Measurements from ENCODE around the gene MUC20.
"Not testable (repeated sequence)": the region's sequence is repeated elsewhere in the genome, so short reads cannot be mapped to it uniquely, and the experiment has no call there.

The MUC20 gene

DNA sequence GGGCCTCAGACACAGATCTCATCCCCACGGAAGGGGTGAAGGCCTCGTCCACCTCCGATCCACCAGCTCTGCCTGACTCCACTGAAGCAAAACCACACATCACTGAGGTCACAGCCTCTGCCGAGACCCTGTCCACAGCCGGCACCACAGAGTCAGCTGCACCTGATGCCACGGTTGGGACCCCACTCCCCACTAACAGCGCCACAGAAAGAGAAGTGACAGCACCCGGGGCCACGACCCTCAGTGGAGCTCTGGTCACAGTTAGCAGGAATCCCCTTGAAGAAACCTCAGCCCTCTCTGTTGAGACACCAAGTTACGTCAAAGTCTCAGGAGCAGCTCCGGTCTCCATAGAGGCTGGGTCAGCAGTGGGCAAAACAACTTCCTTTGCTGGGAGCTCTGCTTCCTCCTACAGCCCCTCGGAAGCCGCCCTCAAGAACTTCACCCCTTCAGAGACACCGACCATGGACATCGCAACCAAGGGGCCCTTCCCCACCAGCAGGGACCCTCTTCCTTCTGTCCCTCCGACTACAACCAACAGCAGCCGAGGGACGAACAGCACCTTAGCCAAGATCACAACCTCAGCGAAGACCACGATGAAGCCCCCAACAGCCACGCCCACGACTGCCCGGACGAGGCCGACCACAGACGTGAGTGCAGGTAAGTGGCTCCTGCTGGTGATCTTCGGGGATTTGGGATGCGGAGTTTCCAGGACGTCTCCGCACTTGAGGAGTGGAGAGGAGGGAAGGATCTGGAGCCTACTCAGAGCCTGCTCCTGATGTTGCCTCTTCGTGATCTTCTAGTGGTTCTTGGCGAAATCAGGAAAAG is 5.3 kb downstream of the MUC20 start:
- not testable (repeated sequence) for H3K4me3 ChIP-seq (ENCODE audit: low read depth, low read length); H3K27me3 ChIP-seq (ENCODE audit: insufficient read depth, low read length); H4K12ac ChIP-seq (ENCODE audit: low read depth, low read length); H2AFZ ChIP-seq (ENCODE audit: insufficient read depth, low read length, poor library complexity); H3K4ac ChIP-seq (ENCODE audit: low read depth, low read length); H4K8ac ChIP-seq (ENCODE audit: low read depth, low read length); H3K36me3 ChIP-seq (ENCODE audit: control insufficient read depth in 1 of 2, insufficient read depth in 2 of 2, low read length in 2 of 2); H2BK5ac ChIP-seq (ENCODE audit: low read depth, low read length, poor library complexity); DNase-seq; H3K18ac ChIP-seq (ENCODE audit: low read length); H2BK120ac ChIP-seq (ENCODE audit: insufficient read depth, low read length, poor library complexity); H4K91ac ChIP-seq (ENCODE audit: low read depth, low read length); H3K9ac ChIP-seq (ENCODE audit: low read length); H2BK12ac ChIP-seq (ENCODE audit: low read length); H3K4me2 ChIP-seq (ENCODE audit: low read length); H3K27ac ChIP-seq (ENCODE audit: low read depth, low read length); H3K79me2 ChIP-seq (ENCODE audit: control insufficient read depth, insufficient read depth, low read length, poor library complexity); H3K23ac ChIP-seq (ENCODE audit: low read length); H3K9me3 ChIP-seq (ENCODE audit: insufficient read depth, low read depth, low read length); H3K4me1 ChIP-seq (ENCODE audit: control insufficient read depth in 1 of 2, insufficient read depth in 2 of 2, low read length in 2 of 2); H2AK5ac ChIP-seq (ENCODE audit: low read length); H3K14ac ChIP-seq (ENCODE audit: low read length); H3K79me1 ChIP-seq (ENCODE audit: low read length)
- WGBS (ENCODE audit: extremely low coverage, insufficient coverage, insufficient read length): no CpG with 5 or more reads among the region's 32 CpGs

DNA sequence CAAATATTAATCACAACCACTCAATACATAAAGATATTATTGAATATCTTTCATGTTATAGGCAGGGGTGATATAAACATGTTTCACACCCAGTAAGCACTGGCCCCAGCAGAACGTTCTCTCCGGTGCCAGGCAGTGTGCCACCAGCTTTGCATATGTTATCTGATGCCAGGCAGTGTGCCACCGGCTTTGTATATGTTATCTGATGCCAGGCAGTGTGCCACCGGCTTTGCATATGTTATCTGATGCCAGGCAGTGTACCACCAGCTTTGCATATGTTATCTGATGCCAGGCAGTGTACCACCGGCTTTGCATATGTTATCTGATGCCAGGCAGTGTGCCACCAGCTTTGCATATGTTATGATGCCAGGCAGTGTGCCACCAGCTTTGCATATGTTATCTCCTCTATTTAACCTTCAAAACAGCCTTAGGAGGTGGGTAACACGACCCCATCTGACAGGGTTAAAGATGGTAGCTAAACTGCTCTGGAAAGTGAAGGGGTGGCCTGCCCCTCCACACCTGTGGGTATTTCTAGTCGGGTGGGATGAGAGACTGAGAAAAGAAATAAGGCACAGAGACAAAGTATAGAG is 6.9 kb downstream of the MUC20 start:
- Histone ChIP-seq H3K4ac (ENCODE audit: low read depth, low read length) (no peak overlapping the region), H4K8ac (ENCODE audit: low read depth, low read length) (no peak overlapping the region), H2AFZ (ENCODE audit: insufficient read depth, low read length, poor library complexity) (no peak overlapping the region), H2BK120ac (ENCODE audit: insufficient read depth, low read length, poor library complexity) (no peak overlapping the region), H3K79me1 (ENCODE audit: low read length) (no peaks in the 10 kb centered on the region), H3K27me3 (ENCODE audit: insufficient read depth, low read length) (no peaks in the 10 kb centered on the region), H3K4me1 (ENCODE audit: control insufficient read depth in 1 of 2, insufficient read depth in 2 of 2, low read length in 2 of 2) (no peaks in the 10 kb centered on the region), H3K36me3 (ENCODE audit: control insufficient read depth in 1 of 2, insufficient read depth in 2 of 2, low read length in 2 of 2) (no peaks in the 10 kb centered on the region), H3K4me3 (ENCODE audit: low read depth, low read length) (no peak overlapping the region), H2BK5ac (ENCODE audit: low read depth, low read length, poor library complexity) (no peak overlapping the region), H3K79me2 (ENCODE audit: control insufficient read depth, insufficient read depth, low read length, poor library complexity) (no peaks in the 10 kb centered on the region), H2AK5ac (ENCODE audit: low read length) (no peak overlapping the region), H3K18ac (ENCODE audit: low read length) (no peak overlapping the region), H3K23ac (ENCODE audit: low read length) (no peak overlapping the region), H4K91ac (ENCODE audit: low read depth, low read length) (no peak overlapping the region), H2BK12ac (ENCODE audit: low read length) (no peak overlapping the region), H3K27ac (ENCODE audit: low read depth, low read length) (no peak overlapping the region), H3K9me3 (ENCODE audit: insufficient read depth, low read depth, low read length) (no peaks in the 10 kb centered on the region), H3K14ac (ENCODE audit: low read length) (no peak overlapping the region), H3K9ac (ENCODE audit: low read length) (no peak overlapping the region), H4K12ac (ENCODE audit: low read depth, low read length) (no peak overlapping the region), H3K4me2 (ENCODE audit: low read length) (no peak overlapping the region)
- DNase-seq: no peak
- WGBS (ENCODE audit: extremely low coverage, insufficient coverage, insufficient read length): no CpG with 5 or more reads among the region's 7 CpGs

DNA sequence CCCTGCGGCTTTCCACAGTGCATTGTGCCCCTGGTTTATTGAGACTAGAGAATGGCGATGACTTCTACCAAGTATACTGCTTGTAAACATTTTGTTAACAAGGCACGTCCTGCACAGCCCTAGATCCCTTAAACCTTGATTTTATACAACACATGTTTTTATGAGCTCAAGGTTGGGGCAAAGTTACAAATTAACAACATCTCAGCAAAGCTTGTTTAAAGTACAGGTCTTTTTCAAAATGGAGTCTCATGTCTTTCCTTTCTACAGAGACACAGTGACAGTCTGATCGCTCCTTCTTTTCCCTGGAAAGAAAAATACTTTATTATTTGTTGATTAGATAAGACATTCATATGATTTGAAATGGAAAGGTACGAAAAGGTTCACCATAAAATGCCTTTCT is 8.0 kb downstream of the MUC20 start:
- WGBS (ENCODE audit: extremely low coverage, insufficient coverage, insufficient read length): no CpG with 5 or more reads among the region's 5 CpGs
- not testable (repeated sequence) for H4K12ac ChIP-seq (ENCODE audit: low read depth, low read length); H2AFZ ChIP-seq (ENCODE audit: insufficient read depth, low read length, poor library complexity); H2BK5ac ChIP-seq (ENCODE audit: low read depth, low read length, poor library complexity); H4K91ac ChIP-seq (ENCODE audit: low read depth, low read length); H3K9me3 ChIP-seq (ENCODE audit: insufficient read depth, low read depth, low read length); H3K36me3 ChIP-seq (ENCODE audit: control insufficient read depth in 1 of 2, insufficient read depth in 2 of 2, low read length in 2 of 2); H3K18ac ChIP-seq (ENCODE audit: low read length); H3K79me1 ChIP-seq (ENCODE audit: low read length); H3K9ac ChIP-seq (ENCODE audit: low read length); H3K27me3 ChIP-seq (ENCODE audit: insufficient read depth, low read length); H3K4ac ChIP-seq (ENCODE audit: low read depth, low read length); H3K4me2 ChIP-seq (ENCODE audit: low read length); H3K14ac ChIP-seq (ENCODE audit: low read length); H2BK120ac ChIP-seq (ENCODE audit: insufficient read depth, low read length, poor library complexity); H4K8ac ChIP-seq (ENCODE audit: low read depth, low read length); H3K23ac ChIP-seq (ENCODE audit: low read length); H3K4me1 ChIP-seq (ENCODE audit: control insufficient read depth in 1 of 2, insufficient read depth in 2 of 2, low read length in 2 of 2); H2AK5ac ChIP-seq (ENCODE audit: low read length); DNase-seq; H3K79me2 ChIP-seq (ENCODE audit: control insufficient read depth, insufficient read depth, low read length, poor library complexity); H2BK12ac ChIP-seq (ENCODE audit: low read length); H3K4me3 ChIP-seq (ENCODE audit: low read depth, low read length); H3K27ac ChIP-seq (ENCODE audit: low read depth, low read length)

DNA sequence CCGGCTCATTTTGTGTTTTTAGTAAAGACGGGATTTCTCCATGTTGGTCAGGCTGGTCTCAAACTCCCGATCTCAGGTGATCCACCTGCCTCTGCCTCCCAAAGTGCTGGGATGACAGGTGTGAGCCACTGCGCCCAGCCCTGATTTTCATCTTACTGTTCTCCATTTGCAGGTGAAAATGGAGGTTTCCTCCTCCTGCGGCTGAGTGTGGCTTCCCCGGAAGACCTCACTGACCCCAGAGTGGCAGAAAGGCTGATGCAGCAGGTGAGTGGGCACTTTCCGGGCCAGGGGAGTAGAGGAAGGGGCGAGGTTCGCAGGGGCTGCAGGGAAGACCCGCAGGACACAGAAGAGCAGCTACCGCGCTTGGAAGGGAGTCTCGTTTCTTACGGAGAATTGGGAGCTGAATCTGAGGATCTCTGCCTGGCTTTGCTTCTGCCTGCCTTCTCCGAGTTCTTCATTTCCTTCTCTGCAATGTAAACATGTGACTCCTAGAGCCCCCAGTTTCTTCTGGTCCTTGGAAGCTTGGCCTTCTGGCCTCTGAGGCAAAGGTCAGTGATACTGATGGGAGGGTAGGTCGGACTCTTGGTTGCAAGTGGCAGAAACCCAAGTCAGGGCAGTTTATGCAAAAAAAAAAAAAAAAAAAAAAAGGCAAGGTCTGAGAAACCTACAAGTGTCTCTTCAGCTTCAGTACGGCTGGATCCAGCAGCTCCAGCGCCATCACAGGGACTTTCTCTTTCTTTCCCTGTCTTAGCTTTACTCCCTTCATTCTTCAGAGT is 8.9 kb downstream of the MUC20 start:
- Histone ChIP-seq H3K4me1 (ENCODE audit: control insufficient read depth in 1 of 2, insufficient read depth in 2 of 2, low read length in 2 of 2) (no peaks in the 10 kb centered on the region), H3K4me3 (ENCODE audit: low read depth, low read length) (no peak overlapping the region), H2AK5ac (ENCODE audit: low read length) (no peak overlapping the region), H3K18ac (ENCODE audit: low read length) (no peak overlapping the region), H3K9me3 (ENCODE audit: insufficient read depth, low read depth, low read length) (no peaks in the 10 kb centered on the region), H3K4me2 (ENCODE audit: low read length) (no peak overlapping the region), H3K27ac (ENCODE audit: low read depth, low read length) (no peak overlapping the region), H3K9ac (ENCODE audit: low read length) (no peak overlapping the region), H2BK5ac (ENCODE audit: low read depth, low read length, poor library complexity) (no peak overlapping the region), H2BK12ac (ENCODE audit: low read length) (no peak overlapping the region), H4K91ac (ENCODE audit: low read depth, low read length) (no peak overlapping the region), H3K4ac (ENCODE audit: low read depth, low read length) (no peak overlapping the region), H3K79me1 (ENCODE audit: low read length) (no peaks in the 10 kb centered on the region), H4K12ac (ENCODE audit: low read depth, low read length) (no peak overlapping the region), H3K79me2 (ENCODE audit: control insufficient read depth, insufficient read depth, low read length, poor library complexity) (no peaks in the 10 kb centered on the region), H3K14ac (ENCODE audit: low read length) (no peak overlapping the region), H2BK120ac (ENCODE audit: insufficient read depth, low read length, poor library complexity) (no peak overlapping the region), H4K8ac (ENCODE audit: low read depth, low read length) (no peak overlapping the region), H3K27me3 (ENCODE audit: insufficient read depth, low read length) (no peaks in the 10 kb centered on the region), H2AFZ (ENCODE audit: insufficient read depth, low read length, poor library complexity) (no peak overlapping the region), H3K23ac (ENCODE audit: low read length) (no peak overlapping the region), H3K36me3 (ENCODE audit: control insufficient read depth in 1 of 2, insufficient read depth in 2 of 2, low read length in 2 of 2) (no peaks in the 10 kb centered on the region)
- no peak for DNase-seq
- WGBS (ENCODE audit: extremely low coverage, insufficient coverage, insufficient read length): no CpG with 5 or more reads among the region's 18 CpGs
